GM18861 (cell line): Measurements from ENCODE around the gene SORD.
"Not testable (repeated sequence)": the region's sequence is repeated elsewhere in the genome, so short reads cannot be mapped to it uniquely, and the experiment has no call there.

Source experiments
- ATAC-seq: cut with Tn5 transposase; IDR thresholded peaks from one replicate; pipeline ENCODE4 v1.9.1; 2021; ENCODE audit not compliant: unreplicated experiment

The SORD gene

GRCh38 chr15:45058690-45059675, 36.0 kb downstream of the SORD start:
- not testable (repeated sequence) for ATAC-seq

- ATAC-seq, result not testable (repeated sequence)
Measured at GRCh38 chr15:45062301-45062700, 39.3 kb downstream of the SORD start.

- no peak for ATAC-seq
Measured at GRCh38 chr15:45064386-45064785, 41.4 kb downstream of the SORD start.

GRCh38 chr15:45069942-45070360, 47.0 kb downstream of the SORD start:
- ATAC-seq, result not testable (repeated sequence)

DNA sequence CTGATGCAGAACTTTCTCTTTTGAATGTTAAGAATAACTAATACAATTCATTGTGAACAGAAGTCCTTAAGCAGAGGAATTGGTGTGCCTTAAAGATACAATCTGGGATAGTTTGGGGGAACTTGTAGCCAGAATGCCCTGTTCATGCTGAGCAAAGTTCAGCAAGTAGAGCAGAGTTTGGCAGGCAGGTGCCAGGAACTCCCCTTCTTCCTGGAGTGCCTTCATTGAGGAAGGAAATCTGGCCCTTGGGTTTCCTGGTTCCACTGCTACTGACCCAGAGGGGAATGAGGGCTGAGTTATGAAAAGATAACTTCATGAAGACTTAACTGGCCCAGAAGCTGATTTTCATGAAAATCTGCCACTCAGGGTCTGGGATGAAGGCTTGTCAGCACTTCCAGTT, 50.6 kb downstream of the SORD start:
- not testable (repeated sequence) for ATAC-seq

- not testable (repeated sequence) for ATAC-seq
Measured at GRCh38 chr15:45075440-45076320, 52.7 kb downstream of the SORD start.

GRCh38 chr15:45077391-45077790, 54.4 kb downstream of the SORD start:
- ATAC-seq, result not testable (repeated sequence)

GRCh38 chr15:45079201-45079600, 56.2 kb downstream of the SORD start:
- ATAC-seq, result not testable (repeated sequence)

DNA sequence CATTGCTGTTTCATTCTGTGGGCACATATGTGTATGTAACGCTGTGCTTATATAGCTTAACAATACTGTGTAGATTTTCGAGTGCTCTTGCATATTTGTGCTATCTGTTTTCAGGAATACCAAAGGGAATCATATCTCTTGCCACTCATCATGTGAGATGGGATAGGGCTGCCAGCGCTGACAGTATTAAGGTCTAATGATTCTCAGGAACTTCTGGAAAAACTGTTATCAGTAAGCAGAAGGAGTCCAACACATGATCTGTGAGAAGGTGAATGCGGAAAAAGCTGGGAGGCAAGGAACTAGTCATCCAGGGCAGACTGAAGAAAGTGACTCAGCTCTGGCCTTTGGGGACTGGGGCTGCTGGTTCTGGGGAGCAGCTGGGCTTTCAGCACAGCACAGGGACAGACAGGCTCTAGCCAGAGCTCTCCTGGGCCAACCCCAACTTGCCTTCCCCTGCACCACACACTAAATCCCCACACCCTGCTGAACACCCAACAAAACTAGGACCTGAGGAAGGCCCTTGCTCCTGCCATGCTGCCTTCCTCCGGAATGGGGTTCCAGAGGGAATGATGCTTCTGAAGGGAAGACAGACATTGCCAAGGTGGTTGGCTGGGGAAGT, 56.7 kb downstream of the SORD start:
- ATAC-seq, result not testable (repeated sequence)

GRCh38 chr15:45080593-45080992, 57.6 kb downstream of the SORD start:
- ATAC-seq, result not testable (repeated sequence)

DNA sequence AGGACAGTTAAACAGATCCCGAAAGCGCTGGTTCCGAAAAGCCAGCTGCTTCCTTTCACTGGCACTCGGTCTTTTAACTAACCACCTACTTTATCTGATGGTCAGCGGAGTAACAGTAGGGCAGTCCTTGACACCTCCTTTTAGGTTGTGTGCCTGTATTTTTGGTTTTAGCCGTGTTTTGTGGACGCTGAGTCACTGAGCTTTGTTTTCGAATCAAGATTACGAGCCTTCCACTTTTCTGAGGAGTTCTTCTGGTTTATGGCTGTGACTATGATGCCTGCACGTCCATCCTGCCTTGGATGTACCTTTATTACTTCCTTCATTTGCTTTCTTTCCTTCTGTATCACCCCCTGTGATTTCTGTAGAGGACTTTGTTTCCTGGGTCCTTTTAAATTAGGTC, 59.4 kb downstream of the SORD start:
- ATAC-seq, result not testable (repeated sequence)

- ATAC-seq, result no peak
Measured at GRCh38 chr15:45083223-45083622, 60.2 kb downstream of the SORD start.

- no peak for ATAC-seq
Measured at GRCh38 chr15:45084163-45084562, 61.2 kb downstream of the SORD start.

- no peak for ATAC-seq
Measured at GRCh38 chr15:45087513-45087912, 64.5 kb downstream of the SORD start.

DNA sequence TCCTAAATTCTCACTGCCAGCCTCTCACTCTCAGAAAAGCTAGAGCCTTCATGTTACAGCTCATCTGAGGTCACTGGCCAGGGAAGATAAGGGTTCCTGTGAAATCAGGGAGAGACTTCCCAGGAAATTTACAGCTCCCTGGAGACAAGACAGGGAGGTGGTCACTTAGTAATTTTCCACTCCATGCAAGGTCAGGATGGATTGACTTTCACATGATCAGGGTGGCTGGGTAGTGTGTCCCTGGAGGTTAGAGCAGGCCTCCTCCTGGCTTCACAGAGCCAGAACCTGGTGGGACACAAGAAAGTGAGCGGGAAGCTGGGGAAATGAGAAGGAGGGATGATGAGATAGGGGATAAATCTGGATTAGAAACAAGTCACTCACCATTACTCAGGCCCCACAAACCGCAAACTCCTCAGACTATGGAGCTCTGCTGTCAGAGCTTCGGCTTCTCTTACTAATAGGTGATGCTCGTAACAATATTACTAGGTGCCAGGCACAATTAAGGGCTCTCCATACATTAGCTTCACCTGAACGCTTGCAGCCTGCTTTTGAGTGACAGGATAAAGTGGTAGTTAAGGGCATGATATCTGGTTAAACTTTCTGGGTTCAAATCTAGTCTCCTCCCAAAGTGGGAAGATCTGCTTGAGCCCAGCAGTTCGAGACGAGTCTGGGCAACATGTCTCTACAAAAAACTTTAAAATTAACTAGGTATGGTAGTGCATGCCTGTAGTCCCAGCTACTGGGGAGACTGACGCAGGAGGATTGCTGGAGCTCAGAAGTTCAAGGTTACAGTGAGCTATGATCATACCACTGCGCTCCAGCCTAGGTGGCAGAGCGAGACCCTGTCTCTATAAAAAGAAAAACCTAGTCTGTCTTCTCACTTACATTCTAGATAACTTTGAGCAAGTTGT, 66.1 kb downstream of the SORD start:
- no peak for ATAC-seq

GRCh38 chr15:45089712-45090373, 66.8 kb downstream of the SORD start:
- no peak for ATAC-seq

GRCh38 chr15:45091161-45091560, 68.2 kb downstream of the SORD start:
- no peak for ATAC-seq

- no peak for ATAC-seq
Measured at GRCh38 chr15:45091576-45091975, 68.6 kb downstream of the SORD start.

- ATAC-seq, result no peak
Measured at GRCh38 chr15:45093013-45093412, 70.0 kb downstream of the SORD start.
